Panc1 (cell line): Measurements from ENCODE around the gene UGT8. TPM values are rescaled to one million over a fixed set of nuclear protein-coding genes. Genes with fewer than 3 reads are reported as not detected.

Experiments used
- ATAC-seq: fragments of 200-7000 bp; cut with Tn5 transposase; 2 replicates; pipeline ENCODE4 v1.9.1; 2020; ENCODE audit warnings: mild to moderate bottlenecking, moderate library complexity
- BruUV-seq: library from RNA; stranded (reverse); fragments of 400-500 nt; replicated peaks from 2 replicates; lab custom pipeline; 2021; lab: Mats Ljungman, UMichigan
- CTCF ChIA-PET: fragments of 300-600 bp; sonication (Branson Sonifier 250); formaldehyde crosslinking; loops from one replicate; lab custom pipeline; 2022; ENCODE audit warnings: antibody characterized with exemption; lab: Charles Lee
- POLR2A ChIA-PET: fragments of 300-600 bp; sonication (Branson Sonifier 250); formaldehyde crosslinking; loops from one replicate; lab custom pipeline; 2022; ENCODE audit warnings: antibody characterized with exemption; lab: Charles Lee
- DNase-seq: peaks from one replicate; pipeline ENCODE4 v3.0.0-alpha.2; 2010; ENCODE audit warnings: low read depth, low spot score
- H3K27ac ChIP-seq: 2 replicates; pipeline ENCODE4 v1.5.1; 2011; ENCODE audit warnings: mild to moderate bottlenecking, low read length, inconsistent platforms
- H3K27me3 ChIP-seq: fragments of 200-500 bp; sonication (Bioruptor generic); 2 replicates; pipeline ENCODE4 v1.6.0; 2014; ENCODE audit warnings: low read length, inconsistent platforms; ENCODE audit not compliant: control insufficient read depth, insufficient read depth
- H3K36me3 ChIP-seq: fragments of 200-500 bp; sonication (Bioruptor generic); 2 replicates; pipeline ENCODE4 v1.5.1; 2014; ENCODE audit warnings: inconsistent platforms, mild to moderate bottlenecking, low read length, moderate library complexity; ENCODE audit not compliant: control insufficient read depth, insufficient read depth
- H3K4me1 ChIP-seq: 2 replicates; pipeline ENCODE4 v1.5.1; 2011; ENCODE audit warnings: inconsistent platforms, mild to moderate bottlenecking, low read length, moderate library complexity; ENCODE audit not compliant: control insufficient read depth, insufficient read depth
- H3K4me3 ChIP-seq, 2 experiments: 2 replicates each; pipeline ENCODE4 v1.5.1; 2011 to 2012; ENCODE audit warnings: low read depth in 2 of 2, low read length in 2 of 2, mild to moderate bottlenecking in 2 of 2, inconsistent platforms in 1 of 2, moderate library complexity in 1 of 2
- H3K9me3 ChIP-seq: fragments of 200-500 bp; sonication (Bioruptor generic); 2 replicates; pipeline ENCODE4 v1.5.1; 2014; ENCODE audit warnings: low read depth, mild to moderate bottlenecking, inconsistent platforms, low read length, moderate library complexity; ENCODE audit not compliant: control insufficient read depth, insufficient read depth
- POLR2AphosphoS5 ChIP-seq: IDR thresholded peaks from 2 replicates; pipeline ENCODE4 v1.6.1; 2012; ENCODE audit warnings: mild to moderate bottlenecking, low read depth, low read length, moderate library complexity
- SIN3A ChIP-seq: IDR thresholded peaks from 2 replicates; pipeline ENCODE4 v1.6.1; 2012; ENCODE audit warnings: low read depth, mild to moderate bottlenecking, low read length, moderate library complexity, borderline replicate concordance; ENCODE audit not compliant: insufficient read depth
- TCF7L2 ChIP-seq: IDR thresholded peaks from 2 replicates; pipeline ENCODE4 v1.6.1; 2011; ENCODE audit warnings: mild to moderate bottlenecking, low read depth, low read length, inconsistent platforms
- in situ Hi-C: cut with HindIII; loops from 2 replicates; pipeline ENCODE4 v1.10.0; 2016; ENCODE audit warnings: low sequenced_read_pairs, low pct_unique_long_range_greater_than_20kb
- intact Hi-C: fragments of 100-400 bp; cut with micrococcal nuclease; formaldehyde crosslinking; loops from one replicate; pipeline ENCODE4 v1.10.0; 2022; ENCODE audit not compliant: unreplicated experiment
- total RNA-seq: library from RNA; stranded (reverse); gene quantifications from one replicate; pipeline ENCODE4 v1.2.1, GENCODE V29; 2021; ENCODE audit not compliant: unreplicated experiment
- TF ChIP-seq, protein P1 (sequence below), 2 experiments: IDR thresholded peaks; 2 replicates each; pipeline ENCODE4 v1.6.1; 2011 to 2012; ENCODE audit warnings: low read depth in 2 of 2, control low read depth in 1 of 2, low read length in 1 of 2, mild to moderate bottlenecking in 1 of 2, moderate library complexity in 1 of 2; ENCODE audit not compliant: insufficient read depth in 1 of 2
- TF ChIP-seq, protein P2 (sequence below): fragments of 450-650 bp; IDR thresholded peaks from 2 replicates; pipeline ENCODE4 v1.5.1; 2017; ENCODE audit warnings: mild to moderate bottlenecking

The UGT8 gene
- total RNA-seq, 1 experiment from 2014 or later: 2.1 TPM

DNA sequence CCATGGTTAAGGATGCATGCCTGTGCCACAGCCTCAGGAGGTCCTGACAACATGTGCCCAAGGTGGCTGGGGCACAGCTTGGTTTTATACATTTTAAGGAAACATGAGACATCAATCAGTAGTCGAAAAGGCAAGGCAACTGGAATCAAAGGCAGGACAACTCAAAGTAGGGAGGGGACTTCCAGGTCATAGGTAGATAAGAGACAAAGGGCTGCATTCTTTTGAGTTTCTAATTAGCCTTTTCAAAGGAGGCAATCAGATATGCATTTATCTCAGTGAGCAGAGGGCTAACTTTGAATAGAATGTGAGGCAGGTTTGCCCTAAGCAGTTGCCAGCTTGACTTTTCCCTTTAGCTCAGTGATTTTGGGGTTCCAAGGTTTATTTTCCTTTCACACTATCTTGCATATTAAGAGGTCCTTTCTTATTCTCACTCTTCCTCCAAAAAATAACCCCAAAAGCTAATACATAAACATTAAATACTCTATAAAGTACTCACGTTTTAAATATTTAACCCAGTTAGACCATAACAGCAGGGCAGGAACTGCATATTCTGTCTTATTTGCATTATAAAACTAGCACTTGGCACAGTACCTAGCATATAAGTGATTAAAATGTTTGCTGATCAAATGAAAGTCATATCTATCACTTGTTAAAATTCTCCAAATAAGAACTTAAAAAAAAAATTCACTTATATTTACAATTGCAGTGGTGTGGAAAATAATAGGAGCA lies 36.3 kb upstream of the UGT8 start:
- Histone ChIP-seq H3K4me1 (no peaks in the 10 kb centered on the region), H3K9me3 (no peaks in the 10 kb centered on the region; the same call in 1 of the 2 replicates), H3K4me3 (no peak overlapping the region), H3K27me3 (no peaks in the 10 kb centered on the region), H3K36me3 (no peaks in the 10 kb centered on the region), H3K27ac (no peak overlapping the region)
- DNase-seq: no peak
- in situ Hi-C loops (no loop called here), intact Hi-C loops (no loop called here)
- no peak for TF ChIP-seq SIN3A
- TF ChIP-seq, protein P1, sequence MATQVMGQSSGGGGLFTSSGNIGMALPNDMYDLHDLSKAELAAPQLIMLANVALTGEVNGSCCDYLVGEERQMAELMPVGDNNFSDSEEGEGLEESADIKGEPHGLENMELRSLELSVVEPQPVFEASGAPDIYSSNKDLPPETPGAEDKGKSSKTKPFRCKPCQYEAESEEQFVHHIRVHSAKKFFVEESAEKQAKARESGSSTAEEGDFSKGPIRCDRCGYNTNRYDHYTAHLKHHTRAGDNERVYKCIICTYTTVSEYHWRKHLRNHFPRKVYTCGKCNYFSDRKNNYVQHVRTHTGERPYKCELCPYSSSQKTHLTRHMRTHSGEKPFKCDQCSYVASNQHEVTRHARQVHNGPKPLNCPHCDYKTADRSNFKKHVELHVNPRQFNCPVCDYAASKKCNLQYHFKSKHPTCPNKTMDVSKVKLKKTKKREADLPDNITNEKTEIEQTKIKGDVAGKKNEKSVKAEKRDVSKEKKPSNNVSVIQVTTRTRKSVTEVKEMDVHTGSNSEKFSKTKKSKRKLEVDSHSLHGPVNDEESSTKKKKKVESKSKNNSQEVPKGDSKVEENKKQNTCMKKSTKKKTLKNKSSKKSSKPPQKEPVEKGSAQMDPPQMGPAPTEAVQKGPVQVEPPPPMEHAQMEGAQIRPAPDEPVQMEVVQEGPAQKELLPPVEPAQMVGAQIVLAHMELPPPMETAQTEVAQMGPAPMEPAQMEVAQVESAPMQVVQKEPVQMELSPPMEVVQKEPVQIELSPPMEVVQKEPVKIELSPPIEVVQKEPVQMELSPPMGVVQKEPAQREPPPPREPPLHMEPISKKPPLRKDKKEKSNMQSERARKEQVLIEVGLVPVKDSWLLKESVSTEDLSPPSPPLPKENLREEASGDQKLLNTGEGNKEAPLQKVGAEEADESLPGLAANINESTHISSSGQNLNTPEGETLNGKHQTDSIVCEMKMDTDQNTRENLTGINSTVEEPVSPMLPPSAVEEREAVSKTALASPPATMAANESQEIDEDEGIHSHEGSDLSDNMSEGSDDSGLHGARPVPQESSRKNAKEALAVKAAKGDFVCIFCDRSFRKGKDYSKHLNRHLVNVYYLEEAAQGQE (IDR thresholded peaks at IDR 0.05; ENCODE audit: insufficient read depth in 1 of 2, low read depth in 2 of 2, low read length in 1 of 2): no peak
- TF ChIP-seq TCF7L2: no peak
- TF ChIP-seq, protein P2, sequence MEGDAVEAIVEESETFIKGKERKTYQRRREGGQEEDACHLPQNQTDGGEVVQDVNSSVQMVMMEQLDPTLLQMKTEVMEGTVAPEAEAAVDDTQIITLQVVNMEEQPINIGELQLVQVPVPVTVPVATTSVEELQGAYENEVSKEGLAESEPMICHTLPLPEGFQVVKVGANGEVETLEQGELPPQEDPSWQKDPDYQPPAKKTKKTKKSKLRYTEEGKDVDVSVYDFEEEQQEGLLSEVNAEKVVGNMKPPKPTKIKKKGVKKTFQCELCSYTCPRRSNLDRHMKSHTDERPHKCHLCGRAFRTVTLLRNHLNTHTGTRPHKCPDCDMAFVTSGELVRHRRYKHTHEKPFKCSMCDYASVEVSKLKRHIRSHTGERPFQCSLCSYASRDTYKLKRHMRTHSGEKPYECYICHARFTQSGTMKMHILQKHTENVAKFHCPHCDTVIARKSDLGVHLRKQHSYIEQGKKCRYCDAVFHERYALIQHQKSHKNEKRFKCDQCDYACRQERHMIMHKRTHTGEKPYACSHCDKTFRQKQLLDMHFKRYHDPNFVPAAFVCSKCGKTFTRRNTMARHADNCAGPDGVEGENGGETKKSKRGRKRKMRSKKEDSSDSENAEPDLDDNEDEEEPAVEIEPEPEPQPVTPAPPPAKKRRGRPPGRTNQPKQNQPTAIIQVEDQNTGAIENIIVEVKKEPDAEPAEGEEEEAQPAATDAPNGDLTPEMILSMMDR: no peak
- no peak for TF ChIP-seq POLR2AphosphoS5
- ChIA-PET POLR2A (no interaction called here), CTCF (no interaction called here)
- no TSS peak for BruUV-seq
- no peak for ATAC-seq

DNA sequence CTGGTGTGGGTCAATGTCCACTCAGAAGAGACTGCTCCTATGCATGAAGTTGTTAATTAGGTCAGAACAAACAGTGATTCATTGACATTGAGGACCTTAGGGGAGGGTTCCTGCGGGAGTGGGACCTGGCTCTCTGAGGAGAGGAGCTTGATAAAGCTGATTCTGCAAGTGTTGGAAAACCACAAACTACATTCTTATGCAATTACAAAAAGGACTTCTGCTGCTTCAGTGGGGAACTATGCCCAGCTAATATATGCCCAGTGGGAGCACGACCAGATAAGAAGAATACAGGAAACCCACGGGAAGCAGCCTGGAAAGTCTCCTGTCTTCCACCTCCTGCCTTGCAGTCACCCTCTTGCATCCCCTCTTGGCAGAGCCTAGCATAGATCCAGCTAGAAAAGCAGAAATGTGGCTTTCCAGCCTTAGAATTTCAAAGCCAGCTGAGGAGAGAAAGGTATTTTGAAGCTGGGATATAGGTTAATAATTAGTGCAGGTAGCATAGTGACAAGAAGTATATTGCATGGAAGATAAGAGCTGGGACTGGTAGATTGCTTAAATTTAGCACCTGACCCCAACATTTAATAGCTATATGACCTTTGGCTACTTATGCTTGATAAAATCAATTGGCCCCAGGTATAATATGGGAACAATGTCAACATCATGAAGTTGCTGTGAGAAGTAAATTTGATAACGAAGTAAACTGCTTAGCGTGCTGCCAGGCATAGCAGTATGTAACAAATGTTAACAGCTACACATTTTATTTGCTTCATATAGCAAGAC lies 34.9 kb upstream of the UGT8 start:
- no peaks in the 10 kb centered on the region for H3K9me3 ChIP-seq
- ChIA-PET POLR2A (no interaction called here), CTCF (no interaction called here)
- in situ Hi-C loops: no loop called here
- TF ChIP-seq, protein P2: no peak
- TF ChIP-seq POLR2AphosphoS5 (no peak), TCF7L2 (no peak), SIN3A (no peak)
- TF ChIP-seq, protein P1 (IDR thresholded peaks at IDR 0.05; ENCODE audit: insufficient read depth in 1 of 2, low read depth in 2 of 2, low read length in 1 of 2): no peak
- no peak overlapping the region for H3K27ac ChIP-seq
- H3K36me3 ChIP-seq: no peaks in the 10 kb centered on the region
- H3K4me3 ChIP-seq: no peak overlapping the region
- no peaks in the 10 kb centered on the region for H3K4me1 ChIP-seq
- BruUV-seq: no TSS peak
- no peaks in the 10 kb centered on the region for H3K27me3 ChIP-seq
- intact Hi-C loops: no loop called here
- peak; percentile 63; the same call in 1 of the 2 replicates for ATAC-seq
- no peak for DNase-seq
